ENCODE data around the gene UCHL5. TPM values are rescaled to one million over a fixed set of nuclear protein-coding genes. Genes with fewer than 3 reads are reported as not detected.
A peak's percentile ranks its signal among the peaks of the same experiment; 100 is the strongest.

UCHL5 gene
- total and polyA plus RNA-seq, 7 donors, result 19.9 to 47.6 (median 24.6) TPM

GRCh38 chr1:193031431-193031830 is 27.7 kb downstream of the UCHL5 start:
- no peak for DNase-seq
- Histone ChIP-seq H3K27ac (no peak overlapping the region), H3K4me1 (no peaks in the 10 kb centered on the region), H3K27me3 (no peaks in the 10 kb centered on the region), H3K4me3 (no peak overlapping the region), H3K9me3 (no peaks in the 10 kb centered on the region), H3K36me3 (peaks cover 0 to 19% (median 2%) of the 10 kb centered on the region in 4 donors)
- 73 to 84% methylated on average over 2 of the region's 2 CpGs for WGBS, 2 donors
- intact Hi-C loops (cut with DNase I), result no loop called here
- TF ChIP-seq CTCF (IDR thresholded peaks at IDR 0.05) (peak in 1 of 4 experiments; percentile 11), POLR2A (IDR thresholded peaks at IDR 0.05) (no peak)

DNA sequence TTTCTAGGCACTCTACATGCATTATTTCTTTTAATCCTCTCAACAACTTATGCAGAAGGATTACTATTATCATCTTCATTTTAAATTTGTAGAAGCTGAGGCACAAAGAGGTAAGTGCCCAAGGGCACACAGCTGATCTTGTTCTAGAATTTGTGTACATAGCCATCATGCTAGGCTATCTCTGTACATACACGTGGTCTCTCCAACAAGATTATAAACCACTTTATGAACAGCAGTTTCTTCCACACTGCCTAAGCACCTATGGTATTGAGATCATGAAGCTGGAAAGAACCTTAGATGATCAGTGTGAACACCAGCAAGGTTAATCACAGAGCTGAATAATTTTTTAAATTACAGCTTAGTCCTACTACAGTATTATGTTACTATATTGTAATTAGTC is 28.9 kb downstream of the UCHL5 start:
- Histone ChIP-seq H3K27ac (no peak overlapping the region), H3K4me3 (no peak overlapping the region), H3K36me3 (peaks cover 0 to 22% (median 2%) of the 10 kb centered on the region in 4 donors), H3K9me3 (no peaks in the 10 kb centered on the region), H3K4me1 (no peaks in the 10 kb centered on the region), H3K27me3 (no peaks in the 10 kb centered on the region)
- no peak for DNase-seq
- TF ChIP-seq EP300 (IDR thresholded peaks at IDR 0.05) (no peak), POLR2A (IDR thresholded peaks at IDR 0.05) (no peak), CTCF (IDR thresholded peaks at IDR 0.05) (no peak), POLR2AphosphoS5 (IDR thresholded peaks at IDR 0.05) (no peak)
- WGBS, 2 donors, result 21 to 70% methylated on average over 1 of the region's 1 CpG
- intact Hi-C loops (cut with DNase I), result no loop called here

DNA sequence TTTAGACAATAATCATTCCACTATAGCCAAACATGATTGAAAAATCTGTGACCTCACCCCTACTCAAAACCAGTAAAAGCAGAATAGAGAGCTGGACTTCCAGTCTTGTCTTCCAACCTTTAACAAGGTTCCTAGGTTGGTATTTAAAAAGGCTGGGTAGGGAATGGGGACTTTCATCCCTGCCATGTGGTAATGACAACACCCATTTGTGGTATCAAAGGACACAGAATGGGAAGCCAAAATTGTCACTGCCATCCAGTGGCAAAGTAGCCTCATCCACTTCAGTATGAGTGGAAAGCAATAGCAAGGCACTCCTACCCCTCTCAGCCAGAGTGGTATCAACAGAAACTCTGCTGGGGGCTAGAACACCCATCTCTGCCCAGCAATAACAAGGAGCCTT is 33.9 kb downstream of the UCHL5 start:
- DNase-seq, result no peak
- intact Hi-C loops (cut with DNase I), result loop anchor here (5.0 kb wide), 1 partner anchor 413 kb away; no protein-coding TSS in a partner anchor
- no peaks in the 10 kb centered on the region for H3K27me3 ChIP-seq
- TF ChIP-seq EP300 (IDR thresholded peaks at IDR 0.05) (no peak), CTCF (IDR thresholded peaks at IDR 0.05) (no peak), POLR2AphosphoS5 (IDR thresholded peaks at IDR 0.05) (no peak), POLR2A (IDR thresholded peaks at IDR 0.05) (no peak)
- H3K4me3 ChIP-seq, result no peak overlapping the region
- H3K4me1 ChIP-seq, result no peaks in the 10 kb centered on the region
- no peak overlapping the region for H3K27ac ChIP-seq
- H3K36me3 ChIP-seq, result peaks cover 0 to 22% (median 2%) of the 10 kb centered on the region in 4 donors
- H3K9me3 ChIP-seq, result no peaks in the 10 kb centered on the region

- intact Hi-C loops (cut with DNase I), result loop anchor here (2.0 to 10.0 kb wide), 4 partner anchors 112 to 542 kb away; partner anchors contain the start of gene RGS2
- peaks cover 0 to 39% (median 17%) of the 10 kb centered on the region in 4 donors for H3K4me1 ChIP-seq
- no peak for TF ChIP-seq POLR2A (IDR thresholded peaks at IDR 0.05)
- peak; percentile 20 to 58 (median 46) for TF ChIP-seq CTCF (IDR thresholded peaks at IDR 0.05)
- TF ChIP-seq POLR2AphosphoS5 (IDR thresholded peaks at IDR 0.05), result peak in 2 of 4 donors; percentile 10 to 18
- TF ChIP-seq EP300 (IDR thresholded peaks at IDR 0.05), result no peak
- H3K9me3 ChIP-seq, result no peaks in the 10 kb centered on the region
- H3K36me3 ChIP-seq, result no peaks in the 10 kb centered on the region
- peak overlapping the region in 1 of 4 donors; percentile 10 for H3K4me3 ChIP-seq
- H3K27me3 ChIP-seq, result no peaks in the 10 kb centered on the region
- DNase-seq, result no peak
- peak overlapping the region in 3 of 4 donors; percentile 26 to 63 (median 54) for H3K27ac ChIP-seq
Measured at GRCh38 chr1:193019442-193020026, 39.6 kb downstream of the UCHL5 start.

DNA sequence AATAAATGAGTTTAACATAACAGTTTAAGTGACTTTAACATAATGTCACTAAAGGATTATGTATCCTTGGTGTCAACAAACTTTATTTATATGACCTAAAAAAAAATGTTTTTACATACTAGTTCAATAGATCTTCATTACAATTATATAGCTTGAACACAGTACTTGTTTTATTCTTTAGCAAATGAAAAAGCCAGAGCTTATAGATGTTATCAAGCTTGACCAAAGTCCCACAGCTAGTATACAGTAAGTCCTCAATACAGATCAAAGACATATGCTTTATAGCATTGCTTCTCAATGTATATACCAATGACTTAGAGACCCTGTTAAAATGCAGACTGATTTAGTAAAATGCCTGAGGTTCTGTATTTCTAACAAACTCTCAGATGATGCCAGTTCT is 42.4 kb downstream of the UCHL5 start:
- Histone ChIP-seq H3K9me3 (no peaks in the 10 kb centered on the region), H3K27ac (peak overlapping the region in 3 of 4 donors; percentile 67 to 78 (median 77)), H3K4me3 (no peak overlapping the region), H3K36me3 (no peaks in the 10 kb centered on the region), H3K27me3 (no peaks in the 10 kb centered on the region), H3K4me1 (peaks cover 0 to 62% (median 37%) of the 10 kb centered on the region in 4 donors)
- no peak for TF ChIP-seq POLR2AphosphoS5 (IDR thresholded peaks at IDR 0.05)
- no peak for TF ChIP-seq EP300 (IDR thresholded peaks at IDR 0.05)
- TF ChIP-seq POLR2A (IDR thresholded peaks at IDR 0.05), result no peak
- TF ChIP-seq CTCF (IDR thresholded peaks at IDR 0.05), result no peak
- intact Hi-C loops (cut with DNase I), result loop anchor here (5.0 to 10.0 kb wide), 2 partner anchors 109 to 432 kb away; no protein-coding TSS in a partner anchor
- DNase-seq, result no peak
